Amniotic epithelial cell (primary cell): Measurements from ENCODE around the gene SPNS3.

Experiments used
- DNase-seq: peaks from one replicate; pipeline ENCODE4 v3.0.0-alpha.2; 2010; ENCODE audit warnings: low read depth

Gene SPNS3

DNA sequence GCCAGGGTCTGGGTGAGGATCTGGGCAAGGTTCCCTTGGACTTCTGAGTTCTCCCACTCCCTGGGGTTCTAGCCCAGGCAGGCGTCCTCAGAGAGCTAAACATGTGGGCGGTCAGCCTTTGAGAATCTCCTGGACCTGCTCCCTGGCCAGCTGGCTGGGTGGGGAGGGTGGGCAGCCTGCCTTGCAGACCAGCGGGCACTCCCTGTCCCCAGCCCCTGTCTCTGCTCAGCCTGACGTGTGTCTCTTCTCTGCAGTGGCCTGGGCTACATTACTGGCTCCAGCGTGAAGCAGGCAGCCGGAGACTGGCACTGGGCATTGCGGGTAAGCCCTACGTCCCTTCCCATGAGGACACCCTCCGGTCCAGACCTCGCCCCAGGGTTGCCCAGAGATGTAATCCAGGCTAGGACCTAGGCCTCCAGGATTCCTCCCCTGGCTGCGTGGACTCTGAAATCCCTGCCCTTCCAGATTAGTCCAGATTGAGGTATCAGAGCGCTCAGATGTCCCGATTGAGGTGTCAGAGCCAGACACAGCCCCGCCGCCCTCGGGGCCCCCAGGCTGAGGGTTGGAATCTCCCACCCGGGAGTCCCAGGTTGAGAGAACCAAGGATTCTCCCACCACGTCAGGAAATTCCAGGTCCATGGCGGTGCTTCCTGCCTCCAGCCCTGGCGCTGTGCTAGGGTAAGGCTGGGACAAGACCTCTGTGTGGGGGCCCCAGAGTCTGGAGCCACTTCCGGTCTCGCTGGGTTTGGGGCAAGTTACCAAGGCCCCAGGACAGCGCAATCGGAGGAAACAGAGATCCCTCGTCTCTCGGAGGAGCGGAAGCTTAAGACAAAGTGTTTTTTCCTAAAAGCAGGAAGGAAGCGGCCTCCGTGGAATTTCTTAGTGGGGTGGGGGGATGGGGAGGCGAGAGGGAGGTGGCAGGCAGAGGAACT lies 97.3 kb downstream of the SPNS3 start:
- DNase-seq = peak; percentile 24

DNA sequence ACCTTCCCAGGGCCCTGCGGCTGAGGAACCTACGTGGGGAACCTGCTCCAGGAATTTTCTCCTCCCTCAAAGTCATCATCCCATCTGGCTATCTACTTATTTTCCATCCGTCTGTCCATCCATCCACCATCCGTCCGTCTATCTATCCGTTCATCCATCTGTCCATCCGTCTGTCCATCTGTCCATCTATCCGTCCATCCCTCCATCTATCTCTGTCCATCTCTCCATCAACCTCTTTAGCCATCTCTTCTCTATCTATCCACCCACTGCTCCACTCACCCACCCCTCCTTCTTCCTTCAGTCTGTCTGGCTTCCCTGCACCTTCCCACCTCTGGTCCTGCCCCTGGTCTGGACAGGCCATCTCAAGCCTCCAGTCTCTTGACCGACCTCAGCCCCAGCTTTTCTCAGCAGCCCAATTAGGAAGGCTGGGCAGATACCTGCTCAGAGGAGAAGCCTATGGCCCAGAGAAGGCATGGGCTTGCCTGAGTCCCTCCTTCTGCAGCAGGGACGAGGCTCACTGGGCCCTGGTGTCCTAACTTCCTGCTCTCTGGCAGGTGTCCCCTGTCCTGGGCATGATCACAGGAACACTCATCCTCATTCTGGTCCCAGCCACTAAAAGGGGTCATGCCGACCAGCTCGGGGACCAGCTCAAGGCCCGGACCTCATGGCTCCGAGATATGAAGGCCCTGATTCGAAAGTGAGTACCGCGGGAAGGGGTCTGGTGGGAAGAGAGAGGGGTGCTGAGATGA lies 98.4 kb downstream of the SPNS3 start:
- DNase-seq = no peak

DNA sequence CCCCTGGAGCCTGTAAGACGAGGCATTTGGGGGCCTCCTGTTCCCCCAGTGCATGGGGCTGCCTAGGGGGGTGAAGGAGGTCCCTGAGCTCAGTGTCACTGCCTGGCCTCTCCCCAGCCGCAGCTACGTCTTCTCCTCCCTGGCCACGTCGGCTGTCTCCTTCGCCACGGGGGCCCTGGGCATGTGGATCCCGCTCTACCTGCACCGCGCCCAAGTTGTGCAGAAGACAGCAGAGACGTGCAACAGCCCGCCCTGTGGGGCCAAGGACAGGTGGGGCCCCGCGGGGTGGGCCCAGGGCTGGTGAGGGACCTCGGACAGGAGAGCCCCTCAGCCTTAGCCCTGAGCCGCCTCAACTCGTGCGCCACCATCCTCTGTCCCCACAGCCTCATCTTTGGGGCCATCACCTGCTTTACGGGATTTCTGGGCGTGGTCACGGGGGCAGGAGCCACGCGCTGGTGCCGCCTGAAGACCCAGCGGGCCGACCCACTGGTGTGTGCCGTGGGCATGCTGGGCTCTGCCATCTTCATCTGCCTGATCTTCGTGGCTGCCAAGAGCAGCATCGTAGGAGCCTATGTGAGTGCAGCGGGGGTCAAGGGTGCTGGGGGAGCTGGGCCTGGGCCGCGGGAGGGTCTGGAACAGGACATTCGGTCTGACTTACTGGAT lies 99.3 kb downstream of the SPNS3 start:
- DNase-seq = no peak

- DNase-seq = no peak
These were observed 100.1 kb downstream of the SPNS3 start for GRCh38 chr17:4533523-4534504.

DNA sequence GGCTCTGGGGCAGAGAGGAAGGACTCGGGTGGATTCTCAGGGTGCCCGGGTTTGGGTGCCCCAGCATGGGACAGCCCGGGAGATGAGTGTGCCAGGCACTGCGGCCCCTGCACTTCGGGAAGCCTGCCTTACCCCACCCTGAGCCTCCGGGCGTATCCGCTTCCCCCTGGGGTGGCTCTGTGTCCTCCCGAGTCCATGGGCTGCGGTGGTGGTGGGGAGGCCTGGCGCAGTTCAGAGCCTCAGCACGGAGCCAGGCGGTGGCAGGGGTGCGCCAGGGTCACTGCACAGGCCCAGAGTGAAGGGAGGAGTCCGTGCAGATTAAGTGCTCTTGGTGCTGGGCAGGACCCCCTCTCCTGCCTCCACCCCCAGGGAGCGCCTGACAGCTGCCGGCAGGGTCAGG lies 100.8 kb downstream of the SPNS3 start:
- no peak for DNase-seq

DNA sequence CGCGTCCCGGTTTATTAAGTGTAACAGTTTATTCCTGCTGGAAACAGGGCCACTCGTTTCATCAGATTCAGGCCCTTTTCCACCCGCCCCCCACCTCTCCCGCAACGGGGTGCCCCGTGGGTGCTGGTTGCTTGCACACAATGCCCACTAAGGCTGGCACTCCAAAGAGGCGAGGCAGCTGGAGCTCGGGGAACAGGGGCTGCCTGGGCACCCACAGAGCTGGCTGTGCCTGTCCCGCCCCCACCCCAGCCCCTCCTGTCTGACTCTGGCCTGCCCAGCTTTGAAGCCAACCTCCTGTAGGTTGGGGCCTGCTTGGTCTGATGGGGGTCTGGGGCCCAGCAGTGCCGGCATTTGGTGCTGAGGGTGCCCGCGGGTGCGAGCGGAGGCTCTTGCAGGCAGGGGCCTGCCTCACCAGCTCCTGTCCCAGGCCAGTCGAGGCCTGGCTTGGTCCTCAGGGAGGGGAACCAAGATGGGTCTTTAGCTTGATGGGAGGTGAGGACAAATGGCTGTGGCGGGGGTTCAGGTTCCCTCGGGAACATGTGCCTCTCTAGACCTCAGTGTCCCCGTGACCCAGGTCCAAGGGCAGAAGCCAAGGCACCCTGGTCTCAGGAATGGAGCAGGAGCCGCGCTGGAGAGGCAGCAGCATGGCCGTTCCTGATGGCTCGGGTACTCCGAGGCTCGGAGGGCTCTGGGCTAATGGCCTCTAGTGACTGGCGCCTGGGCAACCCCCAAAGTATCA lies 101.4 kb downstream of the SPNS3 start:
- no peak for DNase-seq

- no peak for DNase-seq
These were observed 102.0 kb downstream of the SPNS3 start for GRCh38 chr17:4535667-4536258.

DNA sequence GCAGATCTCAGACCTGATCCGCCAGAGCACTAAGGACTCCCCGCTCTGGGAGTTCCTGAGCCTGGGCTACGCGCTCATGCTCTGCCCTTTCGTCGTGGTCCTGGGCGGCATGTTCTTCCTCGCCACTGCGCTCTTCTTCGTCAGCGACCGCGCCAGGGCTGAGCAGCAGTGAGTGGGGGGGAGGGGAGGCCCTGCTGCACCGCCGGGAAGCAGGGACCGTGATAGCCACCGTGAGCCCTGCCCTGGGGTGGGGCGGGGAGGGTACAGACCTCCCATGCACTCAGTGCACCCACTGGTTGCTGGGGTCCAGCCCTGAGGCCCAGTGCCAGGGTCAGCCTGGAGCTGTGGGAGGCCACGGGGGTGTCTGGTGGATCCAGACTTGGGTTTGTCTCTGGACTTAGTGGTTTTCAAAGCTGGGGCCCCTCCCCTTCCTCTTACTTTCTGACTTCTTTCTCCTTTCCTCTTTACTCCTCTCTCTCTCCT lies 102.6 kb downstream of the SPNS3 start:
- peak; percentile 37 for DNase-seq

- DNase-seq = peak; percentile 52
These were observed 103.1 kb downstream of the SPNS3 start for GRCh38 chr17:4536742-4537411.
